SKM-1 treated with dmso at 0.1 percent for 144 hours (cell line): ENCODE data around the gene LCLAT1.

Source experiments
- DNase-seq: peaks from one replicate; lab custom pipeline; 2025; ENCODE audit not compliant: unreplicated experiment; lab: John Stamatoyannopoulos, UW

LCLAT1 gene

GRCh38 chr2:30690126-30690561 is 243.1 kb downstream of the LCLAT1 start:
- DNase-seq = no peak

- DNase-seq = no peak
Observed at GRCh38 chr2:30691091-30691947, 244.3 kb downstream of the LCLAT1 start.

- DNase-seq = no peak
Observed at GRCh38 chr2:30691948-30692828, 245.1 kb downstream of the LCLAT1 start.

- no peak for DNase-seq
Observed at GRCh38 chr2:30692829-30693275, 245.8 kb downstream of the LCLAT1 start.
